ENCODE results near the gene SYT12.
A peak's percentile ranks its signal among the peaks of the same experiment; 100 is the strongest.

SYT12 gene

DNA sequence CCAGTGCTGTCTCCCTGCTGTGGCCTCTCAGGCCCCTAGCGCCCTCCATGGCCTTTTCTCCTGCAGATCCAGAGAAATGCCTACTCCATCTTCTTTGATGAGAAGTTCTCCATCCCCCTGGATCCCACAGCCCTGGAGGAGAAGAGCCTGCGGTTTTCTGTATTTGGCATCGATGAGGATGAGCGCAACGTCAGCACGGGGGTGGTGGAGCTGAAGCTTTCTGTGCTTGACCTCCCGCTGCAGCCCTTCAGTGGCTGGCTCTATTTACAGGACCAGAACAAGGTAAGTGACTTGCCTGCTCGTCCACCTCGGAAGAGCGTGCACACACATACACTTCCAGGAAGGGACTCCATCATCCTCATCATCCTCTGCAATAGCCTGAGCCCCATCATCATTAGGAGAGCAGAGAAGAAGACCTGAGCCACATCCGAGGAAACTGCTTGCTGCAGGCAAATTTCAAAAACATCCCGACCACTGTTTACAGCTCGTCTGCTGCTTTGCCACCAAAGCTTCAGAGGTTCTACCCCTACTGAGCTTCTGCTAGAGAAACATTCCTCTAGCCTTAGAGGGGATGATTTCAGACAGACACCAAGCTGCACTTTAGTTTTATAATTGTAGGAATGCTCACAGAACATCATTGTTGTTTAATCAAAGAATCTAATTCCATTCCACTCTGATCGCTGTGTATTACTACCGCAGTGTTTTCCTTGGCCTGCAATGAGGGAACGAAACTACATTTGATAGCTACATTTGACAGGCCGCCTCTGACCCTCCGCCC lies 20.8 kb downstream of the SYT12 start:
- ChIA-PET CTCF (interaction anchor here (0.9 to 2.1 kb wide), 6 partner anchors 10 to 657 kb away, joined by 3 to 9 read pairs (median 3); no protein-coding TSS in a partner anchor), POLR2A (interaction anchor here (0.5 kb wide), 1 partner anchor 129 kb away, joined by 3 read pairs; no protein-coding TSS in a partner anchor)
- no peak for DNase-seq (ENCODE audit: extremely low spot score)
- TF ChIP-seq CTCF (IDR thresholded peaks at IDR 0.05; ENCODE audit: control extremely low read depth, extremely low read depth, low read depth, missing control alignments): no peak

GRCh38 chr11:67044496-67044895 lies 21.6 kb downstream of the SYT12 start:
- POLR2A ChIA-PET: interaction anchor here (0.5 kb wide), 1 partner anchor 130 kb away, joined by 3 read pairs; no protein-coding TSS in a partner anchor
- TF ChIP-seq CTCF (IDR thresholded peaks at IDR 0.05; ENCODE audit: control extremely low read depth, extremely low read depth, low read depth, missing control alignments): peak; percentile 10
- no peak for DNase-seq (ENCODE audit: extremely low spot score)
- CTCF ChIA-PET: interaction anchor here (0.9 to 2.1 kb wide), 5 partner anchors 9 to 658 kb away, joined by 3 to 9 read pairs (median 3); no protein-coding TSS in a partner anchor

GRCh38 chr11:67045314-67045713 lies 22.4 kb downstream of the SYT12 start:
- TF ChIP-seq CTCF (IDR thresholded peaks at IDR 0.05; ENCODE audit: control extremely low read depth, extremely low read depth, low read depth, missing control alignments): no peak
- peak; percentile 74 for DNase-seq (ENCODE audit: extremely low spot score)
- CTCF ChIA-PET: interaction anchor here (1.0 to 2.1 kb wide), 2 partner anchors 9 to 29 kb away, joined by 5 to 9 read pairs; no protein-coding TSS in a partner anchor

DNA sequence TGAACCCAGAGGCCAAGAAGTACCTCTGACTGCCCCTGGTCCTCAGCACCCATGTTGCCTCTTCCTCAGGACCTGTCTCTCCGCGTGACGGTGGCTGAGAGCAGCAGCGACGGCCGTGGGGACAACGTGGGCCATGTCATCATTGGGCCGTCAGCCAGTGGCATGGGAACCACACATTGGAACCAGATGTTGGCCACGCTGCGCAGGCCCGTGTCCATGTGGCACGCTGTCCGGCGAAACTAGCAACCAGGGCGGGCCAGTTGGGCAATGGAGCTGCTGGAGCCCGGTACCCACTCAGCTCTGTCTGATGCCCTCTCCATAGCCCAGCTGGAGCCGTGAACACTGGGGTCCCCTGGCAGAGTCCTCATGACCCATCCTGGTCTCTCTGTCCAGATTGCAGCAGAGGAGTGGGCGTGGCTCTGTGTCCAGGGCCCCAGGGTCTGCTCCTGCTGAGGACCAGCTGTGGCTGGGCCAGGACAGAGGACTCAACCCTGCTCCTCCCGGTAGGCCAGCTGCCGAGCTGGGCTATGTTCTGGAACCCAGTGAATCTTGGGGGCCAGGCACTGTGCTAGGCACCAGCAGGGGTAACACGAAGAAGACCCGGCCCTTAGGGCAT lies 25.7 kb downstream of the SYT12 start:
- DNase-seq (ENCODE audit: extremely low spot score): no peak
- POLR2A ChIA-PET: interaction anchor here (0.6 kb wide), 1 partner anchor 21 kb away, joined by 8 read pairs; no protein-coding TSS in a partner anchor
- no peak for TF ChIP-seq CTCF (IDR thresholded peaks at IDR 0.05; ENCODE audit: control extremely low read depth, extremely low read depth, low read depth, missing control alignments)
- CTCF ChIA-PET: no interaction called here

More at GRCh38 chr11:67045314-67045713, 22.4 kb downstream of the SYT12 start:
- POLR2A ChIA-PET: no interaction called here

DNA sequence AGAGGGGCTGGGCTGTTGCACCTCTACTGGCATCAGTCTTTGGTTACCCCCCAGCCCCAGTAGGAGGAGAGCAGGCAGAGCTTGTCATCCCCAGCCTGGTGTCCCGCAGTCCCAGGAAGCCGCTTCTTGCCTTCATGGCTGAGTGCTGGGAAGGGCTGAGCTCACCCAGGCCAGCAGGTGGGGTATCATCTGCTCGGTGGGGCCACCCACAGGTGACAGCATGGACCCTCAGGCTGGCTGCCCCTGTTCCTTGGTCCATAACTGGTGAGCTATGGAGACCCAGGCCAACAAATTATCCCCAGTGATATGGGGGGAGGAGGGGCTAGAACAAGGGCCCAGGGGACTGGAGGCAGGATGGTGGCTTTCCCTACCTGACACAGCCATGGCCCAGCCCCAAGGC lies 27.2 kb downstream of the SYT12 start:
- POLR2A ChIA-PET: interaction anchor here (0.6 to 1.2 kb wide), 2 partner anchors 22 to 139 kb away, joined by 3 read pairs; no protein-coding TSS in a partner anchor
- no peak for TF ChIP-seq CTCF (IDR thresholded peaks at IDR 0.05; ENCODE audit: control extremely low read depth, extremely low read depth, low read depth, missing control alignments)
- no peak for DNase-seq (ENCODE audit: extremely low spot score)
- CTCF ChIA-PET: no interaction called here

GRCh38 chr11:67051180-67051893 lies 28.4 kb downstream of the SYT12 start:
- ChIA-PET CTCF (interaction anchor here (0.9 to 4.8 kb wide), 7 partner anchors 13 to 330 kb away, joined by 3 to 25 read pairs (median 4); partner anchors contain the start of gene RCE1), POLR2A (interaction anchor here (1.2 kb wide), 1 partner anchor 23 kb away, joined by 3 read pairs; no protein-coding TSS in a partner anchor)
- no peak for TF ChIP-seq CTCF (IDR thresholded peaks at IDR 0.05; ENCODE audit: control extremely low read depth, extremely low read depth, low read depth, missing control alignments)
- DNase-seq (ENCODE audit: extremely low spot score): no peak

Data from GM10248 (cell line).